Panc1 (cell line): ENCODE data around the gene CHCHD10.

Experiments
- POLR2AphosphoS5 ChIP-seq: IDR thresholded peaks from 2 replicates; pipeline ENCODE4 v1.6.1; 2012; ENCODE audit warnings: mild to moderate bottlenecking, low read depth, low read length, moderate library complexity
- TF ChIP-seq, protein P1 (sequence below): fragments of 450-650 bp; IDR thresholded peaks from 2 replicates; pipeline ENCODE4 v1.5.1; 2017; ENCODE audit warnings: mild to moderate bottlenecking

- TF ChIP-seq POLR2AphosphoS5, result no peak
- TF ChIP-seq, protein P1, sequence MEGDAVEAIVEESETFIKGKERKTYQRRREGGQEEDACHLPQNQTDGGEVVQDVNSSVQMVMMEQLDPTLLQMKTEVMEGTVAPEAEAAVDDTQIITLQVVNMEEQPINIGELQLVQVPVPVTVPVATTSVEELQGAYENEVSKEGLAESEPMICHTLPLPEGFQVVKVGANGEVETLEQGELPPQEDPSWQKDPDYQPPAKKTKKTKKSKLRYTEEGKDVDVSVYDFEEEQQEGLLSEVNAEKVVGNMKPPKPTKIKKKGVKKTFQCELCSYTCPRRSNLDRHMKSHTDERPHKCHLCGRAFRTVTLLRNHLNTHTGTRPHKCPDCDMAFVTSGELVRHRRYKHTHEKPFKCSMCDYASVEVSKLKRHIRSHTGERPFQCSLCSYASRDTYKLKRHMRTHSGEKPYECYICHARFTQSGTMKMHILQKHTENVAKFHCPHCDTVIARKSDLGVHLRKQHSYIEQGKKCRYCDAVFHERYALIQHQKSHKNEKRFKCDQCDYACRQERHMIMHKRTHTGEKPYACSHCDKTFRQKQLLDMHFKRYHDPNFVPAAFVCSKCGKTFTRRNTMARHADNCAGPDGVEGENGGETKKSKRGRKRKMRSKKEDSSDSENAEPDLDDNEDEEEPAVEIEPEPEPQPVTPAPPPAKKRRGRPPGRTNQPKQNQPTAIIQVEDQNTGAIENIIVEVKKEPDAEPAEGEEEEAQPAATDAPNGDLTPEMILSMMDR, result no peak
Observed at GRCh38 chr22:23737696-23738095, 30.1 kb downstream of the CHCHD10 start.
